GM23338 (cell line): ENCODE data around the gene NDUFS7. TPM values are rescaled to one million over a fixed set of nuclear protein-coding genes. Genes with fewer than 3 reads are reported as not detected.
A peak's percentile ranks its signal among the peaks of the same experiment; 100 is the strongest.

Source experiments
- ATAC-seq: fragments of 200-7000 bp; cut with Tn5 transposase; 3 replicates; pipeline ENCODE4 v1.9.1; 2020
- DNase-seq: peaks from one replicate; pipeline ENCODE4 v3.0.0-alpha.2; 2015; ENCODE audit warnings: low spot score
- H2AFZ ChIP-seq: fragments of 200-600 bp; sonication (generic); 2 replicates; pipeline ENCODE4 v1.8.0; 2016; ENCODE audit warnings: antibody characterized with exemption, mild to moderate bottlenecking, moderate library complexity
- H3F3A ChIP-seq: fragments of 200-600 bp; sonication (generic); replicated peaks from 2 replicates; pipeline ENCODE4 v1.8.0; 2017; ENCODE audit warnings: antibody characterized with exemption, mixed run types, low read depth
- H3K27ac ChIP-seq: fragments of 200-600 bp; sonication (generic); 2 replicates; pipeline ENCODE4 v1.6.1; 2016; ENCODE audit warnings: low read depth
- H3K27me3 ChIP-seq: fragments of 200-600 bp; sonication (generic); 2 replicates; pipeline ENCODE4 v1.8.0; 2016; ENCODE audit warnings: mild to moderate bottlenecking, mixed run types, moderate library complexity; ENCODE audit not compliant: insufficient read depth
- H3K36me3 ChIP-seq: fragments of 200-600 bp; sonication (generic); 2 replicates; pipeline ENCODE4 v1.8.0; 2016; ENCODE audit warnings: mild to moderate bottlenecking; ENCODE audit not compliant: insufficient read depth
- H3K4me1 ChIP-seq: fragments of 200-600 bp; sonication (generic); 2 replicates; pipeline ENCODE4 v1.8.0; 2016; ENCODE audit warnings: mild to moderate bottlenecking, moderate library complexity; ENCODE audit not compliant: insufficient read depth
- H3K4me2 ChIP-seq: fragments of 200-600 bp; sonication (generic); 2 replicates; pipeline ENCODE4 v1.7.1; 2017; ENCODE audit warnings: mixed run types
- H3K4me3 ChIP-seq: fragments of 200-600 bp; sonication (generic); 2 replicates; pipeline ENCODE4 v1.6.1; 2016; ENCODE audit warnings: mixed run types
- H3K79me2 ChIP-seq: fragments of 200-600 bp; sonication (generic); replicated peaks from 2 replicates; pipeline ENCODE4 v1.8.0; 2017; ENCODE audit warnings: mild to moderate bottlenecking; ENCODE audit not compliant: insufficient read depth
- H3K9me2 ChIP-seq: fragments of 200-600 bp; sonication (generic); 2 replicates; pipeline ENCODE4 v1.8.0; 2017; ENCODE audit not compliant: insufficient read depth
- H4K20me1 ChIP-seq: fragments of 200-600 bp; sonication (generic); replicated peaks from 2 replicates; pipeline ENCODE4 v1.8.0; 2017; ENCODE audit warnings: mild to moderate bottlenecking; ENCODE audit not compliant: insufficient read depth
- H3K27ac Mint-ChIP-seq: 2 replicates; pipeline ENCODE4 v1.8.0; 2020; ENCODE audit warnings: inconsistent platforms, mild to moderate bottlenecking, moderate library complexity, mixed read lengths
- H3K27me3 Mint-ChIP-seq: 3 replicates; pipeline ENCODE4 v1.8.0; 2022; ENCODE audit warnings: low read depth, mild to moderate bottlenecking, moderate library complexity, mixed read lengths, inconsistent platforms; ENCODE audit not compliant: insufficient read depth, poor library complexity
- H3K36me3 Mint-ChIP-seq: 3 replicates; pipeline ENCODE4 v1.8.0; 2021; ENCODE audit warnings: low read depth, mild to moderate bottlenecking, inconsistent platforms, moderate library complexity, mixed read lengths
- H3K4me1 Mint-ChIP-seq: 3 replicates; pipeline ENCODE4 v1.8.0; 2020; ENCODE audit warnings: mild to moderate bottlenecking, inconsistent platforms, mixed read lengths
- H3K4me3 Mint-ChIP-seq: 3 replicates; pipeline ENCODE4 v1.8.0; 2021; ENCODE audit warnings: moderate library complexity, mild to moderate bottlenecking, inconsistent platforms, mixed read lengths
- H3K9me3 Mint-ChIP-seq: 3 replicates; pipeline ENCODE4 v1.8.0; 2020; ENCODE audit warnings: moderate library complexity, mild to moderate bottlenecking, inconsistent platforms, mixed read lengths
- EZH2 ChIP-seq: fragments of 200-600 bp; sonication (generic); IDR thresholded peaks from one replicate; pipeline ENCODE4 v1.8.0; 2017; ENCODE audit warnings: antibody characterized with exemption, mild to moderate bottlenecking, low read depth; ENCODE audit not compliant: unreplicated experiment
- EZH2phosphoT487 ChIP-seq: fragments of 200-600 bp; sonication (generic); IDR thresholded peaks from one replicate; pipeline ENCODE4 v1.8.1; 2018; ENCODE audit warnings: antibody characterized with exemption; ENCODE audit not compliant: unreplicated experiment
- JUNB ChIP-seq: IDR thresholded peaks from one replicate; pipeline ENCODE4 v1.6.1; 2016; ENCODE audit warnings: antibody characterized with exemption; ENCODE audit not compliant: unreplicated experiment
- POLR2AphosphoS5 ChIP-seq: IDR thresholded peaks from 2 replicates; pipeline ENCODE4 v1.6.1; 2016; ENCODE audit warnings: antibody characterized with exemption, low read depth
- STAT1 ChIP-seq: IDR thresholded peaks from one replicate; pipeline ENCODE4 v1.6.1; 2016; ENCODE audit warnings: antibody characterized with exemption; ENCODE audit not compliant: unreplicated experiment
- ZNF462 ChIP-seq: fragments of 250-450 bp; sonication (Bioruptor Pico); IDR thresholded peaks from 2 replicates; pipeline ENCODE4 v1.5.0; 2020; ENCODE audit warnings: mild to moderate bottlenecking, moderate library complexity
- polyA plus RNA-seq: library from polyadenylated mRNA; unstranded; fragments of >200 nt; fragmentation: Nextera tagmentation; extraction: Ambion mirVana; gene quantifications from 2 replicates; pipeline ENCODE4 v1.2.1, GENCODE V29; 2016
- total RNA-seq: library from RNA; depleted of rRNA; stranded (reverse); fragments of >200 nt; shearing (Covaris generic); gene quantifications from 2 replicates; pipeline ENCODE4 v1.2.3, GENCODE V29; 2014
- TF ChIP-seq, protein P1 (sequence below): IDR thresholded peaks from 2 replicates; pipeline ENCODE4 v1.6.1; 2016; ENCODE audit warnings: antibody characterized with exemption
- TF ChIP-seq, protein P2 (sequence below), 2 experiments: fragments of 200-600 bp in 1 of 2; sonication (generic) in 1 of 2; conservative IDR thresholded peaks; 2 replicates each; pipeline versions ENCODE4 v1.5.1 to v1.6.1; 2016 to 2017; ENCODE audit warnings: antibody characterized with exemption in 2 of 2, low read depth in 2 of 2, mild to moderate bottlenecking in 2 of 2, moderate library complexity in 1 of 2

NDUFS7 gene
- total and polyA plus RNA-seq, 2 experiments from 2014 or later: 132 to 203 TPM

GRCh38 chr19:1401889-1402217, 18.1 kb downstream of the NDUFS7 start:
- H3K9me2 ChIP-seq: no peaks in the 10 kb centered on the region
- H3K36me3 Mint-ChIP-seq: no peaks in the 10 kb centered on the region; the same call in 2 of the 3 replicates
- H3K36me3 ChIP-seq: no peaks in the 10 kb centered on the region
- peak overlapping the region; percentile 86 for H3K4me2 ChIP-seq
- TF ChIP-seq EZH2phosphoT487 (no peak), STAT1 (no peak), ZNF462 (CRISPR knock-in tag) (no peak), POLR2AphosphoS5 (no peak), EZH2 (no peak), JUNB (no peak)
- TF ChIP-seq, protein P1, sequence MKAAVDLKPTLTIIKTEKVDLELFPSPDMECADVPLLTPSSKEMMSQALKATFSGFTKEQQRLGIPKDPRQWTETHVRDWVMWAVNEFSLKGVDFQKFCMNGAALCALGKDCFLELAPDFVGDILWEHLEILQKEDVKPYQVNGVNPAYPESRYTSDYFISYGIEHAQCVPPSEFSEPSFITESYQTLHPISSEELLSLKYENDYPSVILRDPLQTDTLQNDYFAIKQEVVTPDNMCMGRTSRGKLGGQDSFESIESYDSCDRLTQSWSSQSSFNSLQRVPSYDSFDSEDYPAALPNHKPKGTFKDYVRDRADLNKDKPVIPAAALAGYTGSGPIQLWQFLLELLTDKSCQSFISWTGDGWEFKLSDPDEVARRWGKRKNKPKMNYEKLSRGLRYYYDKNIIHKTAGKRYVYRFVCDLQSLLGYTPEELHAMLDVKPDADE: no peak
- TF ChIP-seq, protein P2, sequence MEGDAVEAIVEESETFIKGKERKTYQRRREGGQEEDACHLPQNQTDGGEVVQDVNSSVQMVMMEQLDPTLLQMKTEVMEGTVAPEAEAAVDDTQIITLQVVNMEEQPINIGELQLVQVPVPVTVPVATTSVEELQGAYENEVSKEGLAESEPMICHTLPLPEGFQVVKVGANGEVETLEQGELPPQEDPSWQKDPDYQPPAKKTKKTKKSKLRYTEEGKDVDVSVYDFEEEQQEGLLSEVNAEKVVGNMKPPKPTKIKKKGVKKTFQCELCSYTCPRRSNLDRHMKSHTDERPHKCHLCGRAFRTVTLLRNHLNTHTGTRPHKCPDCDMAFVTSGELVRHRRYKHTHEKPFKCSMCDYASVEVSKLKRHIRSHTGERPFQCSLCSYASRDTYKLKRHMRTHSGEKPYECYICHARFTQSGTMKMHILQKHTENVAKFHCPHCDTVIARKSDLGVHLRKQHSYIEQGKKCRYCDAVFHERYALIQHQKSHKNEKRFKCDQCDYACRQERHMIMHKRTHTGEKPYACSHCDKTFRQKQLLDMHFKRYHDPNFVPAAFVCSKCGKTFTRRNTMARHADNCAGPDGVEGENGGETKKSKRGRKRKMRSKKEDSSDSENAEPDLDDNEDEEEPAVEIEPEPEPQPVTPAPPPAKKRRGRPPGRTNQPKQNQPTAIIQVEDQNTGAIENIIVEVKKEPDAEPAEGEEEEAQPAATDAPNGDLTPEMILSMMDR (conservative IDR thresholded peaks at IDR 0.05; ENCODE audit: low read depth in 2 of 2): no peak
- no peaks in the 10 kb centered on the region; the same call in 1 of the 2 replicates for H3K4me1 ChIP-seq
- peaks cover 10% of the 10 kb centered on the region; the same call in 1 of the 2 replicates for H3F3A ChIP-seq
- no peaks in the 10 kb centered on the region for H3K9me3 Mint-ChIP-seq
- 0 out of 2 replicates have a peak overlapping the region, but pooled peaks have one; percentile 74 for H2AFZ ChIP-seq
- H3K27me3 ChIP-seq: peaks cover 6% of the 10 kb centered on the region; the same call in 1 of the 2 replicates
- H3K27ac ChIP-seq: no peak overlapping the region
- no peaks in the 10 kb centered on the region for H3K79me2 ChIP-seq
- H3K4me1 Mint-ChIP-seq: peaks cover 10% of the 10 kb centered on the region
- no peaks in the 10 kb centered on the region; the same call in 1 of the 2 replicates for H4K20me1 ChIP-seq
- peak overlapping the region; percentile 70 for H3K4me3 ChIP-seq
- ATAC-seq: no peak
- no peak for DNase-seq
- peak overlapping the region; percentile 63 for H3K4me3 Mint-ChIP-seq
- peaks cover 13% of the 10 kb centered on the region for H3K27me3 Mint-ChIP-seq
- H3K27ac Mint-ChIP-seq: no peak overlapping the region
